Transverse colon (tissue), 3 donors: ENCODE results near the gene PTGES.

ENCODE experiments used
- POLR2A ChIP-seq: fragments of 450-650 bp; IDR thresholded peaks from one replicate; pipeline ENCODE4 v1.6.1; 2016; ENCODE audit warnings: antibody characterized with exemption, mild to moderate bottlenecking, moderate library complexity
- TF ChIP-seq, protein P1 (sequence below), 5 experiments: fragments of 200-600 bp in 3 of 5; fragments of 450-650 bp in 2 of 5; sonication (generic) in 3 of 5; IDR thresholded peaks; 1 replicate in 2 of 5; 2 replicates in 3 of 5; pipeline ENCODE4 v1.5.1; 2016 to 2017; ENCODE audit warnings: antibody characterized with exemption in 5 of 5, inconsistent platforms in 3 of 5, mild to moderate bottlenecking in 2 of 5, moderate library complexity in 1 of 5

DNA sequence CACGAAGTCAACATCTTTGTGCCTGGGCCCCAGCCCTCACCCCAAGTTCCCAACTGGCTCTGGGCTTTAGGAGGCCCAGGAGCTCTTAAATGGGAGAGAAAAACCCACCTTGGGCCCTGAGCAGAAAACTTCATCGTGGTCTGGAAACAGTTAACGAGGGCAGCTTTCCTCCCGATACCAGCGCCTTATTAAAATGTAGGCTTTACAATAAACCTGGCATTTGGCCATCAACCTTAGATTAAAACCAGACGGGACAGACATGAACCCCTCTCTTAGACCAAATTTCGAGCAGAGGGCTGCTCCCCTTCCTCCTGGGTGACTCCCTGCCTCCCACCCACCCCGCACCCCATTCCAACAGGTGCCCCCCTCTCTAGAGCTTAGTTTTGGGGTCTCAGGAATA lies 48.0 kb downstream of the PTGES start:
- TF ChIP-seq, protein P1, sequence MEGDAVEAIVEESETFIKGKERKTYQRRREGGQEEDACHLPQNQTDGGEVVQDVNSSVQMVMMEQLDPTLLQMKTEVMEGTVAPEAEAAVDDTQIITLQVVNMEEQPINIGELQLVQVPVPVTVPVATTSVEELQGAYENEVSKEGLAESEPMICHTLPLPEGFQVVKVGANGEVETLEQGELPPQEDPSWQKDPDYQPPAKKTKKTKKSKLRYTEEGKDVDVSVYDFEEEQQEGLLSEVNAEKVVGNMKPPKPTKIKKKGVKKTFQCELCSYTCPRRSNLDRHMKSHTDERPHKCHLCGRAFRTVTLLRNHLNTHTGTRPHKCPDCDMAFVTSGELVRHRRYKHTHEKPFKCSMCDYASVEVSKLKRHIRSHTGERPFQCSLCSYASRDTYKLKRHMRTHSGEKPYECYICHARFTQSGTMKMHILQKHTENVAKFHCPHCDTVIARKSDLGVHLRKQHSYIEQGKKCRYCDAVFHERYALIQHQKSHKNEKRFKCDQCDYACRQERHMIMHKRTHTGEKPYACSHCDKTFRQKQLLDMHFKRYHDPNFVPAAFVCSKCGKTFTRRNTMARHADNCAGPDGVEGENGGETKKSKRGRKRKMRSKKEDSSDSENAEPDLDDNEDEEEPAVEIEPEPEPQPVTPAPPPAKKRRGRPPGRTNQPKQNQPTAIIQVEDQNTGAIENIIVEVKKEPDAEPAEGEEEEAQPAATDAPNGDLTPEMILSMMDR (IDR thresholded peaks at IDR 0.05), result no peak
- TF ChIP-seq POLR2A, result no peak
